Activated CD8-positive, alpha-beta T cell treated with anti-CD3 and anti-CD28 coated beads, Interleukin-2, amount 10 ng/mL, durations not matched to agents 7 days and 5 days (primary cell): ENCODE measurements around the gene CHRNE. TPM values are rescaled to one million over a fixed set of nuclear protein-coding genes. Genes with fewer than 3 reads are reported as not detected.

Experiments used
- ATAC-seq: fragments of 150-1000 bp; cut with Tn5 transposase; one replicate; pipeline ENCODE4 v1.10.0; 2021; ENCODE audit warnings: moderate library complexity
- CTCF ChIA-PET: fragments of 350-600 bp; sonication (Branson Sonifier 250); formaldehyde crosslinking; loops from one replicate; lab custom pipeline; 2021; ENCODE audit warnings: antibody characterized with exemption; lab: Charles Lee
- POLR2A ChIA-PET: fragments of 350-600 bp; sonication (Branson Sonifier 250); formaldehyde crosslinking; loops from one replicate; lab custom pipeline; 2021; ENCODE audit warnings: antibody characterized with exemption; lab: Charles Lee
- DNase-seq: peaks from one replicate; pipeline ENCODE4 v3.0.0-alpha.2; 2020
- H3K27ac Mint-ChIP-seq: one replicate; pipeline ENCODE4 v1.8.0; 2021; ENCODE audit warnings: mild to moderate bottlenecking, mixed read lengths
- H3K27me3 Mint-ChIP-seq: one replicate; pipeline ENCODE4 v1.8.0; 2021; ENCODE audit warnings: low read depth, mixed read lengths
- H3K36me3 Mint-ChIP-seq: one replicate; pipeline ENCODE4 v1.8.0; 2021; ENCODE audit warnings: low read depth, mixed read lengths
- H3K4me1 Mint-ChIP-seq: one replicate; pipeline ENCODE4 v1.8.0; 2021; ENCODE audit warnings: low read depth, mixed read lengths
- H3K4me3 Mint-ChIP-seq: one replicate; pipeline ENCODE4 v1.8.0; 2021; ENCODE audit warnings: mild to moderate bottlenecking, mixed read lengths
- H3K9me3 Mint-ChIP-seq: one replicate; pipeline ENCODE4 v1.8.0; 2022; ENCODE audit warnings: mixed read lengths; ENCODE audit not compliant: insufficient read depth
- total RNA-seq, 2 experiments: library from RNA; stranded (reverse); gene quantifications; one replicate each; pipeline ENCODE4 v1.2.3, GENCODE V29; 2021

The CHRNE gene
- total RNA-seq, 2 experiments from 2014 or later: 0.26 to 0.45 TPM

DNA sequence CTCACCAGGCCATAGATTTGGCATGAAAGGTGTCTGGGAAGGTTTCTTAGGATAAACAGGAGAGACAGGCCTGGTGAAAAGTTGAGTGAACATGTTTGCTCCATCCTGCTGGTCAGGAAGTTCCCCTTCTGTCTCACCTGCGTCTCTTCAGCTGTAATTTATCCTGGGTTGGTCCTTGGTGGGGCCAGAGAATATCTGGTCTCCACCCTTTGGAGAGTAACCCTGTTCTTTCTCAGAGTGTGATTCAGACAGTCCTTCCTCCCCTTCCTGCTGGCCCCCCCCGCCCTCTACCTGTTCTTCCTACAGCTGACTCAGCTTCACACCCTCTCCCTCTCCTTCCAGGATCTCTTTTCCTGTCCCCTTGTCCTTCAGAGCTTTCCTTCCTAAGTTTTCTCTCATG is 52.7 kb downstream of the CHRNE start:
- H3K9me3 Mint-ChIP-seq: peaks cover 6% of the 10 kb centered on the region
- ChIA-PET CTCF (no interaction called here), POLR2A (no interaction called here)
- no peak for ATAC-seq
- peaks cover 9% of the 10 kb centered on the region for H3K27me3 Mint-ChIP-seq
- peaks cover 23% of the 10 kb centered on the region for H3K36me3 Mint-ChIP-seq
- peaks cover 11% of the 10 kb centered on the region for H3K4me1 Mint-ChIP-seq
- DNase-seq: no peak
- no peak overlapping the region for H3K4me3 Mint-ChIP-seq
- H3K27ac Mint-ChIP-seq: no peak overlapping the region

DNA sequence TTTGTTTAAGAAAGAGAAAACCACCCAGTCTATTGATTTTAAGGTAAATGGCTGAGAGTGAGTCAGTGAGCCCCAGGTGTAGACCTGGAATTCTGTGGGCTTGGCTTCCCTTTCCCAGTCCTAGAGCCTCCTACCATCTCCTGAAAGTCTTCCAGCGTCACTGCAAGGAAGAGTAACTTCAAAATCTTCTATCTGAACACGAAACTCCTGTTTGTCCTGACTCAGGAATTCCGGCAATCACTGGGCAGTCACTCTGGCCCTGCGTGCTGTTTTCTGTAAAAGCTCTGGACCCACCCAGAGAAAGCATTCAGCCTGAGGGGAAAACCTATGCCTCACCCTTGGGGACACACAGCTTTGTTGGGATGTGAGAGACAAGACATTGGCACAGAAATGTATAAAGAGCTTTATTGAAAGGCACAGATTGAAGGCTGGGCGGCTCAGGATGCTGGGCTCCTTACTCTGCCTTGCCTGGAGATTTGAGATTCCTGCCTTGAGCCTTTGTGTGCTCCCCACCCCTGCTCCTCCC is 53.8 kb downstream of the CHRNE start:
- peaks cover 9% of the 10 kb centered on the region for H3K27me3 Mint-ChIP-seq
- ATAC-seq (no peak), DNase-seq (no peak)
- no peak overlapping the region for H3K27ac Mint-ChIP-seq
- H3K4me1 Mint-ChIP-seq: peaks cover 10% of the 10 kb centered on the region
- H3K36me3 Mint-ChIP-seq: peaks cover 18% of the 10 kb centered on the region
- no peak overlapping the region for H3K4me3 Mint-ChIP-seq
- CTCF ChIA-PET: no interaction called here
- H3K9me3 Mint-ChIP-seq: peaks cover 6% of the 10 kb centered on the region
- POLR2A ChIA-PET: interaction anchor here (0.7 kb wide), 1 partner anchor 118 kb away, joined by 3 read pairs; no protein-coding TSS in a partner anchor

Other genes with a start within 250 kb of the CHRNE start
- gene PELP1, start 199.0 kb downstream of the CHRNE start, total RNA-seq: 10 to 100 TPM; 69.2 to 76.1 TPM
- gene ARRB2, start 192.5 kb downstream of the CHRNE start, total RNA-seq: 100 to 1,000 TPM; 302 to 316 TPM
- gene MED11, start 171.7 kb downstream of the CHRNE start, total RNA-seq: 10 to 100 TPM; 23.0 to 27.2 TPM
- gene ZMYND15, start 163.3 kb downstream of the CHRNE start, total RNA-seq: not detected
- gene CXCL16, start 163.2 kb downstream of the CHRNE start, total RNA-seq: under 1 TPM; 0.50 to 0.89 TPM
- gene TM4SF5, start 131.2 kb downstream of the CHRNE start, total RNA-seq: not detected
- gene VMO1, start 116.7 kb downstream of the CHRNE start, total RNA-seq: not detected
- gene GLTPD2, start 114.1 kb downstream of the CHRNE start, total RNA-seq: not detected
- 100 to 1,000 TPM; 107 to 119 TPM for gene PSMB6, start 106.9 kb downstream of the CHRNE start, total RNA-seq
- 10 to 100 TPM; 11.6 to 20.0 TPM for gene PLD2, start 95.9 kb downstream of the CHRNE start, total RNA-seq
- gene MINK1, start 69.8 kb downstream of the CHRNE start, total RNA-seq: 10 to 100 TPM; 68.1 to 73.2 TPM
- gene C17orf107, start 3.6 kb downstream of the CHRNE start, total RNA-seq: 1 to 10 TPM in 1 of 2 experiments, under 1 TPM in 1; 0.97 to 1.1 TPM
- gene GP1BA, start 29.2 kb upstream of the CHRNE start, total RNA-seq: not detected
- gene SLC25A11, start 36.9 kb upstream of the CHRNE start, total RNA-seq: 10 to 100 TPM; 78.5 to 86.4 TPM
- 100 to 1,000 TPM; 239 to 245 TPM for gene RNF167, start 37.2 kb upstream of the CHRNE start, total RNA-seq
- 1,000 to 10,000 TPM; 2,493 to 2,581 TPM for gene PFN1, start 45.4 kb upstream of the CHRNE start, total RNA-seq
- 10 to 100 TPM; 26.6 to 34.3 TPM for gene ENO3, start 48.0 kb upstream of the CHRNE start, total RNA-seq
- 10 to 100 TPM; 52.3 to 53.6 TPM for gene SPAG7, start 64.7 kb upstream of the CHRNE start, total RNA-seq
- gene CAMTA2, start 84.6 kb upstream of the CHRNE start, total RNA-seq: 10 to 100 TPM; 51.3 to 55.5 TPM
- under 1 TPM; 0.26 to 0.29 TPM for gene INCA1, start 94.4 kb upstream of the CHRNE start, total RNA-seq
- gene KIF1C, start 94.9 kb upstream of the CHRNE start, total RNA-seq: 10 to 100 TPM; 43.6 to 45.3 TPM
- under 1 TPM; 0.40 to 0.94 TPM for gene SLC52A1, start 132.3 kb upstream of the CHRNE start, total RNA-seq
- gene ZFP3, start 175.4 kb upstream of the CHRNE start, total RNA-seq: 1 to 10 TPM; 3.3 to 3.5 TPM
- 10 to 100 TPM in 1 of 2 experiments, 1 to 10 TPM in 1; 9.8 to 10.2 TPM for gene ZNF232, start 208.8 kb upstream of the CHRNE start, total RNA-seq
- under 1 TPM; 0.08 to 0.10 TPM for gene USP6, start 212.9 kb upstream of the CHRNE start, total RNA-seq